Mesenteric fat pad (tissue), 1 donor: ENCODE measurements around the gene WIPF3. TPM values are rescaled to one million over a fixed set of nuclear protein-coding genes. Genes with fewer than 3 reads are reported as not detected.

Experiments used
- DNase-seq: peaks from one replicate; pipeline ENCODE4 v3.0.0-alpha.2; 2020; ENCODE audit warnings: low spot score
- total RNA-seq: library from RNA; stranded (reverse); fragmentation: NEBNext Ultra II Directional; extraction: Animal tissue kit (Norgen Biotek cat#: 25700); gene quantifications from one replicate; pipeline ENCODE4 v1.2.1, GENCODE V29; 2021
- donor health status: DM: yes; HTN: yes; CAD: no.

WIPF3 gene
- total RNA-seq, 1 donor from 2014 or later = 1.4 TPM

GRCh38 chr7:29808075-29808801 lies 1.9 kb downstream of the WIPF3 start:
- no peak for DNase-seq

DNA sequence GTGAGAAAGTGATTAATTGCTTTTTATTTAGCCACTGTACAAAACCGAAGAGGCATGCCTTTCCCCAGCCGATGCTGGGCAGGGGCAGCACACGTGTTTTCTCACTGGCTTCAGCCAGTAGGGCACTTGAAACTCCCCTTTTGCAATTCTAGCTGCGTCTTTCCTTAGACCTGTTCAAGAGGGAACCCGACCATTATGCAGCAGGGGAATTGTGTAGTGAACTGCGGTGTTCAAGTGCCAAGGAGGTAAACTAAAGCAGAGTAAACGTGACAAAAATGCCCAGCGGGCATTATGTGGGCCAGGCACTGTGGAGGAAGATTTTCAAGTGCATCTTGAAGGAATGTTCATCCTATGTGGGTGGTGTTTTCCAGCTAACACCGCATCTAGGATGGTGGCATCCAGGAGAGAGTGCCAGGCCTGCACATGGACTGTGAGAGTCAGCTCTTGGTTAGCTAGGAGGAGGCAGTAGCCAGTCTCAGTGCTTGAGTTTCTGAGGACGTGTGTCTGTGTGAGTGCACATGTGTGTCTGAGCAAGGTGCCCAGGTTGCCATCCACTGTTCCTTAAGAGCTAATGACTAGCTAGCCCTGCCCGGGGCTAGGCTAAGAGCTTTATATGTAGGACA lies 3.3 kb downstream of the WIPF3 start:
- DNase-seq = no peak

DNA sequence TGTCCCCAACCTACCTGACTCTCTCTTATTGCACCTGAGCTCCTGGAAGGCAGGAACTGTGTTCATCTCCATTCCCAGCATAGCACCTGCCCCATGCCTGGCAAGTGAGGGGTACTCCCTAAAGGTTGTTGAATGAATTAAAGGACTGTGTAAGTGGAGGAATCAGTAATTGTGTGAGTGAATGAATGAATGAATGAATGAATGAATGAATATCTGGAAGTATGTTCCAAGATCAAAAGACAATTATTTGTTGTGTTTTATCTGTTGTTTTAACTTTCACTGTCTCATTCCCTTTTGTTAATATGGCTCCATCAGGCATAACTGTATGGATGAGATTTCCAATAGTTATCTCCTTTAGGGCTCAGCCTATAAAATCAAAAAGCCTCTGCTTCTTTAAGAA lies 4.0 kb downstream of the WIPF3 start:
- DNase-seq = no peak

DNA sequence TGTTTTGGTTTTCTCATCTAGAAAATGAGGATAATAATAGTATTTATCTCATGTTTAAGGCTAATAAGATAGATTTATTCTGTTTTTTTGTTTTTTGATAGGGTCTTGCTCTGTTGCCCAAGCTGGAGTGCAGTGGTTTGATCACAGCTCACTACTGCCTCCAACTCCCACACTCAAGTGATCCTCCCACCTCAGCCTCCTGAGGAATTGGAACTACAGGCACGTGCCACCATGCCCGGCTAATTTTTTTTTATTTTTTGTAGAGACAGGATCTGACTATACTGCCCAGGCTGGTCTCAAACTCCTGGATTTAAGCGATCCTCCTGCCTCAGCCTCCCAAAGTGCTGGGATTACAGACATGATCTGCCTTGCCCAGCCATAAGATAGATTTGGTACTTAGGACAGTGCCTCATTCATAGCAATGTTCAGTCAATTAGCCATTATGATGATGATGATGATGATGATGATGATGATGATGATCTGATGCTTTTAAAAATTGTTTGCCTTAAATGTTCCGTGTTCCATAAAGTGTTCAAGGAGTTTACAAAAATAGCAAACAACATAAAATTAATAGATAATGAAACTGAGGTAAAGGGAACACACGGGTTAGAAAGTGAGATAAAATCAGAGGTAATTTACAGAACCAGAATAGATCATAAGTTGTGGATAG lies 4.6 kb downstream of the WIPF3 start:
- no peak for DNase-seq

- DNase-seq = no peak
These were observed 5.3 kb downstream of the WIPF3 start for GRCh38 chr7:29811586-29811985.

DNA sequence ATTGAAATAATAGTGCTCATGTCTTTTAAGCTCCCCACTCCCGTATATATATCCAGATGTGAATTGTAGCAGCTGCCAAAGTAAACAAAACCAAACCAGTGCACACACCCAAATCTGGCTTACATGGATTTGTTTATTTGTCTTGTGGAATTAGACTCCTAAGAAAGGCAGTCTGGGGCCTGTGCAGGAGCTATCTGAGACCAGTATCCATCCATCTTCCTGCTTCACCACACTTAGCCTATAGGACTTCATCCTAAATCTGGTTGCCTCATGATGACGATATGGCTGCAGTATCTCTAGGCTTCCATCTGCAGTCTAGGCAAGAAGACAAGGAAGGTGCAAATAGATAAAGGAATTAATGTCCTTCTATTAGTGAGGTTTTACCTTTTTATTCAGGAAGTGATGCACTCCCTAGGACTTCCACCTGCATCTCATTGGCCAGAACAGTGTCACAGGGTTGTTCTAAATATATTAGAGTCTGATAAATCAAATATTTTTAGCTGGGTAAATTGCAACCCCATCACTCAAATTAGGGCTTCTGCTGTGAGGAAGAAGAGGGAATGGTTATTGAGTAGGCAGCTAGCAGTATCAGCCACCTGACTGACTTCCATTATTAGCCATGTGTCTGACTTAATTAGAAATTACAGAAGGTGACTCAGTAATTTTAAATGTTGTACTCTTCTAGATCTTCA lies 6.0 kb downstream of the WIPF3 start:
- no peak for DNase-seq

DNA sequence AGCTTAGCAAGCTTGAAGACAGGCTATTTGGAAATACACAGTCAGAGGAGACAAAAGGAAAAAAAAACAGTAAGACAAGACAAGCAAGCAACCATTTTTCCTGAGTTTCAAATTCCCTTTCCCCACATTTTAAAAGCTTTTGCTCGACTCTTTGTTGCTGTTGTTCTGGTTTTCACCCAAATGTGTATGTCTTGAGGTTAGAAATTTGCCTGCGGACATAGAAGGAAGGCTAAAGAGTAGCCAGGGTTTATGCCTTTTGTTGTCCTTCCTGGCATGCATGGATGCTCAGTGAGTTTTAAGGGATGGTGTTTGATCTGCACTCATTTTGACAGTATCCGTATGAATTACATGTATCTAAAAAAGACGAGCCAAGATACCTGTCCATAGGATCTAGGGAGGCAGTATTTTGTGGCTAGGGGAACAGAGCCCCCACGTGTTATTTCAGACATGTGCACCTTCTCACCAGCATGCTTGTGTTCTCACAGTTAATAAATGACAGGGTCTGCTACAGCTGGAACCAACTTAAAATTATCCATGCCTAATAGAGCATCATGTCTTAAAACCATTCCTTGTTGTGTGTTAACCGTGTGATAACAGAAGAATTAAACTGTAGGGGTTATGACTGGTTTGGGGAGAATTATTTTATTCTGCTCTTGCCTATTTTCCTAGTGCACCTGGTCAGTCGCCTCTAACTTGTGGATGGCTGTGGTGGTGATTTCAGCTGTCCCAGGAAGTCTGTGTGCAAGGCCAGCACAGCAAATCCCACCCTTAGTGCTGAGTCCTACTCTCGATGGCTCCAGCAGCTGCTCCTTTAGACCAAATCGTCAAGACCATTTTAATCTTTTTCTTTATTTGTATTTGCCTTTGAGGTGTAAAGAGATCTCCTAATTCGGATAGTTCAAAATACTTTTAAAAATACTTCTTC lies 9.1 kb downstream of the WIPF3 start:
- no peak for DNase-seq

DNA sequence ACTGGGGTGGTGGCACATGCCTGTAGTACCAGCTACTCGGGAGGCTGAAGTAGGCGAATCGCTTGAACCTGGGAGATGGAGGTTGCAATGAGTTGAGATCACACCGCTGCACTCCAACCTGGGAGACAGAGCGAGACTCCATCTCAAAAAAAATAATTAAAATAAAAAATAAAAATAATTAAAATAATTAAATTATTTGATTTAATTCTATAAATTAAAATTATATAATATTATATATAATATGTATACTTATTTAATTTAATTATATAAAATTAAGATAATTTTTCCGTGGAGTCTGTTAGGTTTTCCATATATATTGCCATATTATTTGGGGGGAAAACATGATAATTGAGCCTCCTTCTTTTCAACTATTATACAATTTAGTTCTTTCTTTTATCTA lies 12.0 kb downstream of the WIPF3 start:
- DNase-seq = no peak

DNA sequence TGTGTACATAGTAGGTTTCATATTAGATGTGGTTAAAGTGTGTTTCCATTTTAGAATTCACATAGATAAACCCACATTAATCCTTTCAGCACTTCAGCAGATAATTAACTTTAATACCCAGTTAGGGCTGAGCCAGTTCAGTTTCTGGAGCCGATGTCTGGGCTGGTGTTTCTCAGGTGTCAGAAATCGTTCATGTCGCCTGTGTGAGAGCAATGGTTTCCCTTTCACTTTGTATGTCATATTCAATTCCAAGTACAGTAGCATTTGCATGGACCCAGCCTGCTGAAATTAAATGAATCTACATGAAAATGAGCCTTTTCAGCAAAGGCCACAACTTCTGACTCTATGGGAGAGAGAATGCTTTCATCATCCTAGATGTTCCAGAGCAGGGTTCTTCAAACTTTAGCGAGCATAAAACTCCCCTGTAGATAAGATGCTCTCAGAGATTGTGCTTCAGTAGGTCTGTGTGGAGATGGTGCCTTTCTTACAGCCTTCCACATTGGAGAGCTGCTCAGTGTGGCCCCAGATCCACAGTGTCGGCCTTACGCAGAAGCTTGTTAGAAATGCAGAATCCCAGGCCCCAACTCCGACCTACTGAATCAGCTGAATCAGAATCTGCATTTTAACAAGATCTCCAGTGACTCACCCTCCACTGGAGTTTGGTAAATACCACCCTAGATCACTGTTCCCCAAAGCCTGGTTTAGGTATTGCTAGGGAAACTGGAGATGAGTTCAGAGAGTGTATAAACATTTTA lies 19.6 kb downstream of the WIPF3 start:
- DNase-seq = no peak

GRCh38 chr7:29826530-29826822 lies 20.2 kb downstream of the WIPF3 start:
- DNase-seq = no peak

- DNase-seq = no peak
These were observed 20.6 kb downstream of the WIPF3 start for GRCh38 chr7:29826904-29827303.

- no peak for DNase-seq
These were observed 25.4 kb downstream of the WIPF3 start for GRCh38 chr7:29831705-29832104.

DNA sequence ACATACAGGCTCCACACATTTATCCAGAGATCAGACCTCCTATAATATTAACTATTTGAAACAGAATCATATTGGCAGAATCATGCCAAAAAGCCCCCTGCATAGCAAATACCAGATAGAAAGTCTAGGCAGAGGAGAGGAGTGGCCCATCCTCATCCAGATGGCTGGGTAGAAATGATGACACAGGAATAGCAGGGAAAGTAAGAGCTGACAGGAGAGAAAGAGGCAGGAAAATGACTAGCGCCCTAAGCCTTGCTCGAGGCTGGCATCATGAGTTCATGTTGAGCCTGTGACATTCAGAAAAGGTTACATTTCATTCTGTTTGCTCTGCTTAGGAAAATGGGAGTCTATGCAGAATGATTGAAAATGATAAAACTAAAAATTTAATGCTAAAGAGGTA lies 27.6 kb downstream of the WIPF3 start:
- DNase-seq = no peak

- no peak for DNase-seq
These were observed 29.4 kb downstream of the WIPF3 start for GRCh38 chr7:29835718-29836117.

- DNase-seq = no peak
These were observed 33.0 kb downstream of the WIPF3 start for GRCh38 chr7:29839302-29839701.

GRCh38 chr7:29839921-29840320 lies 33.6 kb downstream of the WIPF3 start:
- DNase-seq = no peak

DNA sequence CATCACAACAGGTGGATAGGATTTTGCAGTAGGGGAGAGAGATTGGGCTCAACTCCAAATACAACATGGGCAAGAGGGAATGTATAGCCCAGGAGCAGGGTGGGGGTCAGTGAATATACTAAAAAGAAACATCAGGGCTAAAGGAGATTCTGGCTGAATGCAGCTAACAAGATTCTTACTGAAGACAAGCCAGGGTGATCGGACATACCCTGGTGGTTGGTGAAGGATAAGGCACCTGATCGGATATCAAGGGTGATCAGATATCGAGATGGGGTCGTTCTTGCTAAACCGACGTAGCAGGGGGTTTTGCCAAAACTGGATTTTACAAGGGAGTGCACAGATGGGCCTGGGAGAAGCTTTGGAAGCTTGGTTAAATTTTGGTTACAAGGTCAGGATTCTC lies 34.4 kb downstream of the WIPF3 start:
- no peak for DNase-seq

DNA sequence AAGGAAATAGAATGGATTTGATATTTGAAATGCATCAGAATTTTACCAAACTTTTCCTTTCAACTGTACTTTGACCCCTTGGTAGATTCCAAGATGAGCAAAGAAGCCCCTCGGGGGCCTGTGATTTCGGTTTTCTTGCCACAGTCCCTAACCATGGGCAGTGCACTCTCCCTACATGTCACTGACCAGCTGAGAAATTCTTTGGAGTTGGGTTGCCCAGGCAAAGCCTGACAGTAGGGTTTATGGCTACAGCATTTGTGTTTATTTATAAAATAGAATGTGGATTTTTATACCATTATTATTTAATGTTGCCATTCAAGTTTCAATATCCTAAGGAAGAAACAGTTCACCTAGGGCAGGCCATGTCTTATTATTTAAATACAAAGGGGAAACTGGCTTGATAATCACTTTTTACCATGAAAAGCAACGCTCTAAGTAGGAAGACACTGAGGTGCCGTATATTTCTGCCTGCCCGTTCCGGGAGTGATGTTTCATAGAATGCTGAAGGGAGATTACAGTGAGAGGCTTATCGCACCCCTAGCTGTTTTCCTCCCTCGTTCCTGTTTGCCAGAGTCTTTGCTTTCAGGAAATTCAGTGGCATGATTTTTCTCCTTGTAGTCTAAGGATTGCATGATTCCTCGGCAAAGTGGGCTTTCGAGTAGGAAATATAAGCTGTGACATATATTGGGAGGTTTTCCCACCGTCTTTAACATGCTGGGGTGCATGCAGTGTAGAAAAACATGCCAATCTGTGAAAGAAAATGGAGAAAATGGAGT lies 35.8 kb downstream of the WIPF3 start:
- DNase-seq = no peak

DNA sequence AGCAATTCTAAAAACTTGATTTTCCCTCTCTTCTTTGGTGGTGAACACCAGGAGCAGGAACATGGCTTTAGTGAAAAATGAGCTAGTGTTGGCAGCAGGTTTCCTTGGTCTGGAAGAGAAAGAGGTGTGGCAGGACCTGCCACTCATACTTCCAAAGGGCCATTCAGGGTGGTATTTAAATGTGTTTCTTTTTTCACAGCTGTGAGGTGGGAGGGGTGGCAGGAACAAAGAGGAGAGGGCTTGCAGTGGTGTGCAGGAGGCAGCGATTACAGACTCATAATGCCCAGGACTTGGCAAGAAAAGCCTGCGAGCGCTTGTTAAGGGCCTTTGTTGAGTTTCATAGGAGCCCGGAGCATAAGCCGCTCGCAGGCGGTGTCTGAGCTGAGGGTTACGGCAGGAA lies 36.8 kb downstream of the WIPF3 start:
- no peak for DNase-seq

DNA sequence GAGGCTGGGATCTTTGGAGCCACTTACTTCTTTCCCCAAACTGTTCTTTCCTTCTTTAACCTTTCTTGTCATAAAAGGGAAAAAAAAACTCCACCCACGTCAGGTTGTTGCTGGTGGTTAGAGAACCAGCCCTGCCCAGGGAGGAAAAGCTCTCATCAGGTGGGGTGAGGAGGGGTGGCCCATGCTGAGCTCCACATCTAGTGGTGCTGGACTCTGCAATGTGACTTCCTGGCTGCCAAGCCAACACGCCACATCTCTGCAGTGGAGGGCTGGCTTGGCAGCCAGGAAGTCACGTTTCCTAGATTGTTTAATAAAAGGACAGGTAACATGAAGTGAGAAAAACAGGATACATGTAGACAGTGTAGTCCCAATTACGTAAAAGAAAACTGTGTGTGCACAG lies 37.4 kb downstream of the WIPF3 start:
- DNase-seq = no peak
